GM12872 (cell line): ENCODE measurements around the gene BAZ1B.

Experiments
- TF ChIP-seq, protein P1 (sequence below): IDR thresholded peaks from 3 replicates; pipeline ENCODE4 v1.5.1; 2011; ENCODE audit warnings: low read depth, mild to moderate bottlenecking, low read length, moderate library complexity; ENCODE audit not compliant: insufficient read depth

BAZ1B gene

DNA sequence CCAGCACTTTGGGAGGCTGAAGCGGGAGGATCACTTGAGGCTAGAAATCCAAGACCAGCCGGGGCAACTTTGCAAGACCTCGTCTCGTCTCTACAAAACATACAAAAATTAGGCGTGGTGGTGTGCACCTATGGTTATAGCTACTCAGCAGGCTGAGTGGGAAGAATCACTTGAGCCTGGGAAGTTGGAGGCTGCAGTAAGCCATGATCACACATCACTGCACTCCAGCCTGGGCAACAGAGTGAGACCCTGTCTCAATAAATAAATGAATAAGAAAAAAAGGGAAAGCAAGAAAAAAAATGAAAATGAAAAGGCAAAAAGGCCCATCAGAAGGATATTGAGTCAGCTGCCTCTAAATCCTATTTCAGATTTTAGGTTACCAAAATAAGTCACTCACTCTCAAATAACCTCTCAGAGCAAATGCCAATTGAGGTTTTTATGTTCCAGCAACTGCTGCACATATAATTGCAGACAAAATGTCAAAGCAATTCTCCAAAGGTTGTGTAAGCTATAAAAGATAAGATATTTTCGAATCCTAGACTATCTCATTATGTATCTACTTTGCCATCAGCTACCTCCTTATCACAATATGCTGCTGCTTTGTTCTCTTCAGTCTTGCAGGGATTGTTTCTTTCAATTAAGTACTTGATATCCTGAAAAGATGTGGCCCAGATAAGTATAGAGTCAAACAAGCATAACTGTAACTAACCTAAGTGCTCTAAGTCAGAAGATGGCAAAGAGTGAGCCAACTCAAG is 4.7 kb downstream of the BAZ1B start:
- TF ChIP-seq, protein P1, sequence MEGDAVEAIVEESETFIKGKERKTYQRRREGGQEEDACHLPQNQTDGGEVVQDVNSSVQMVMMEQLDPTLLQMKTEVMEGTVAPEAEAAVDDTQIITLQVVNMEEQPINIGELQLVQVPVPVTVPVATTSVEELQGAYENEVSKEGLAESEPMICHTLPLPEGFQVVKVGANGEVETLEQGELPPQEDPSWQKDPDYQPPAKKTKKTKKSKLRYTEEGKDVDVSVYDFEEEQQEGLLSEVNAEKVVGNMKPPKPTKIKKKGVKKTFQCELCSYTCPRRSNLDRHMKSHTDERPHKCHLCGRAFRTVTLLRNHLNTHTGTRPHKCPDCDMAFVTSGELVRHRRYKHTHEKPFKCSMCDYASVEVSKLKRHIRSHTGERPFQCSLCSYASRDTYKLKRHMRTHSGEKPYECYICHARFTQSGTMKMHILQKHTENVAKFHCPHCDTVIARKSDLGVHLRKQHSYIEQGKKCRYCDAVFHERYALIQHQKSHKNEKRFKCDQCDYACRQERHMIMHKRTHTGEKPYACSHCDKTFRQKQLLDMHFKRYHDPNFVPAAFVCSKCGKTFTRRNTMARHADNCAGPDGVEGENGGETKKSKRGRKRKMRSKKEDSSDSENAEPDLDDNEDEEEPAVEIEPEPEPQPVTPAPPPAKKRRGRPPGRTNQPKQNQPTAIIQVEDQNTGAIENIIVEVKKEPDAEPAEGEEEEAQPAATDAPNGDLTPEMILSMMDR = no peak

- TF ChIP-seq, protein P1 = no peak
Measured at GRCh38 chr7:73515178-73515577, 6.9 kb downstream of the BAZ1B start.

DNA sequence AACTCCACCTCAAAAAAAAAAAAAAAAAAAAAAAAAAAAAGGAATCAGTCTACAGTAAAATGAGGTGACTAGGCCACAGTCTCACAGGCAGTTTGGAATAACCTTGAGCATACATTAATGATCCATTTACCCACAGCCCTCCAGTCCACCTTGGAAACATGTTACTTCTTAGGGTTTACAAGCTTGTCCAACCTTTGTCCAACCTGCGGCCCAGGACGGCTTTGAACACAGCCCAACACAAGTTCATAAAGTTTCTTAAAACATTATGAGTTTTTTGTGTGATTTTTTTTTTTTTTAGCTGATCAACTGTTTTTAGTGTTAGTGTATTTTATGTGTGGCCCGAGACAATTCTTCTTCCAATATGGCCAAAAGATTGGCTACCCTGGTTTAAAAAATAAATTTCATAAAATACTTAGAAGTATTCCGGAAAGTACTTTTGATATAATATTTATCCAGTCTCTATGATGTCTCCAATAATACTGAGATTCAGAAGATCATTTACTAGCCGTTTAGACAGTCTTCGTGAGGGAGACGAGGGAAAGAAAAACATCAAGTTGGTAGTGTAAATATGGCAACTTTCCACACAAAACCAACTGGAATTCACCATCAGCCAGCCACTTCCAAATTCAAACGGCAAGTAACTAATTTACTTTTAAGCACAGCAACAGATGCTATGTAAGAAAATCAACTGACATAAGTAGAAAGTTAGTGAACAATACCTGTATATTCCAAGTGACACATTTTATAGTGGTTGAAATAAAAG is 9.9 kb downstream of the BAZ1B start:
- TF ChIP-seq, protein P1 = no peak

GRCh38 chr7:73509463-73509862 is 12.6 kb downstream of the BAZ1B start:
- TF ChIP-seq, protein P1 = no peak

DNA sequence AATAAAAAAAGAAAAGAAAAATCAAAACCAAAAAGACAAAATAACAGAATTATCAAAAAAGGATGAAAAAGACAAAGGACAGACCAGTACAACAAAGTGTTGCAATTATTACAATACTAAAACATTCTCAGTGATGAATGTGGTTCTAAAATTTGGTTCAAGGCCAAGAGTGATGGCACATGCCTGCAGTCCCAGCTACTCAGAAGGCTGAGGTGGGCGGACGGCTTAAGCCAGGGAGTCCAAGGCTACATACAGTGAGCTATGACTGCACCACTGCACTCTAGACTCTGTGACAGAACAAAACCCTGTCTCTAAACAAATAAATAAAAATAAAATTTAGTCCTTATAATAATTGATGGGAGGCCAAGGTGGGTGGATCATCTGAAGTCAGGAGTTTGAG is 14.5 kb downstream of the BAZ1B start:
- TF ChIP-seq, protein P1 = no peak

DNA sequence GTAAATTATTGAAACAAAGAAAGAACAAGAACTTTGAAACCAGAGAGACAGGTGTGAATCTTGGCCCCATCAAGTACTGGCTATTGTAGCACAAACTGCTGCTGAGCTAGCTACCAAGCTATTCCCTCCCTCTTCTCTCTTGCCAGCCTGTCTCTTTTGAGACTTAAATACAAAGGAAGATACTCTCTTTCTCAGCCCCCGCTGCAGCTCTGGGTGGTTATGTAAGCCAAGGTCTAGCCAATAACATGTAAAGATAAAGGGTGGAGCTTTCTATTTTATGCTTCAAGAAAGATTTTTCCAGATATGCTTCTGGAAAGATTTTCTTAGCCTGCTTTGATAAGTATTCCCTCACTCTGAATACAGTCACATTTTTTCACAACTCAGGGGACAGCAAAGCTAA is 17.2 kb downstream of the BAZ1B start:
- TF ChIP-seq, protein P1 = no peak

DNA sequence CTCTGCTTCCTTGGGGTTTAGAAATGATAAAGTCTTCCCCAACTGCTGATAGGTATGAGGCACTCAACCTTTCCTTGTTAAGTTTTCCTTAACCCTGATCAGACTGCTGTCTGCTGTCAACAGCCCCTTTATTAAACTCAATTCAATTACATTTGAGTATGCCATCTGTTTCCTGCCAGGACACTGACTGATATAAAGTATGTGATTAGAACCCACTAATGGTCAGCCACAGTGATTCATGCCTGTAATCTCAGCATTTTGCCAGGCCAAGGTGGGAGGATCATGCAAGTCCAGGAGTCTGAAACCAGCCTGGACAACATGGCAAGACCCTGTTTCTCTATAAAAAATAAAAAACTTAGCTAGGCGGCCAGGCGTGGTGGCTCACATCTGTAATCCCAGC is 18.1 kb downstream of the BAZ1B start:
- TF ChIP-seq, protein P1 = no peak
